GM12891 (cell line): Measurements from ENCODE around the gene DDX24.

Experiments used
- DNase-seq: peaks from one replicate; pipeline ENCODE4 v3.0.0; 2011; ENCODE audit warnings: low spot score; ENCODE audit not compliant: insufficient read length
- FAIRE-seq: peaks from 2 replicates; lab custom pipeline; 2011; peaks lifted over from hg19 to GRCh38; lab: Jason Lieb, UNC
- PAX5 ChIP-seq: IDR thresholded peaks from 2 replicates; pipeline ENCODE4 v1.6.1; 2011; ENCODE audit warnings: low read length, moderate library complexity, mild to moderate bottlenecking; ENCODE audit not compliant: insufficient read depth, severe bottlenecking
- POLR2A ChIP-seq: IDR thresholded peaks from 2 replicates; pipeline ENCODE4 v1.6.1; 2011; ENCODE audit warnings: low read depth, low read length, control low read depth
- POLR2AphosphoS5 ChIP-seq: IDR thresholded peaks from 2 replicates; pipeline ENCODE4 v1.6.1; 2011; ENCODE audit warnings: low read depth, low read length, control low read depth
- POU2F2 ChIP-seq: IDR thresholded peaks from 2 replicates; pipeline ENCODE4 v1.6.1; 2011; ENCODE audit warnings: low read depth, mild to moderate bottlenecking, control low read depth, low read length, moderate library complexity
- SPI1 ChIP-seq: IDR thresholded peaks from 2 replicates; pipeline ENCODE4 v1.6.1; 2011; ENCODE audit warnings: low read depth, low read length, control low read depth
- TAF1 ChIP-seq: IDR thresholded peaks from 2 replicates; pipeline ENCODE4 v1.6.1; 2011; ENCODE audit warnings: low read depth, low read length, control low read depth

The DDX24 gene

GRCh38 chr14:94001501-94002396 lies 79.3 kb downstream of the DDX24 start:
- FAIRE-seq = peak; percentile 97
- TF ChIP-seq TAF1 (no peak), SPI1 (no peak), POU2F2 (no peak), POLR2A (no peak), POLR2AphosphoS5 (no peak), PAX5 (no peak)

GRCh38 chr14:94001016-94001415 lies 80.0 kb downstream of the DDX24 start:
- no peak for TF ChIP-seq SPI1
- TF ChIP-seq POU2F2 = no peak
- TF ChIP-seq POLR2AphosphoS5 = no peak
- no peak for TF ChIP-seq POLR2A
- no peak for TF ChIP-seq PAX5
- TF ChIP-seq TAF1 = no peak
- DNase-seq (no peak), FAIRE-seq (no peak)

More at GRCh38 chr14:94001501-94002396, 79.3 kb downstream of the DDX24 start:
- peak; percentile 65 for DNase-seq

- DNase-seq = no peak
- TF ChIP-seq SPI1 (no peak), POU2F2 (no peak), POLR2A (no peak), POLR2AphosphoS5 (no peak), TAF1 (no peak), PAX5 (no peak)
- FAIRE-seq = no peak
Measured at GRCh38 chr14:94000267-94000666, 80.7 kb downstream of the DDX24 start.

- TF ChIP-seq PAX5 (no peak), TAF1 (no peak)
- FAIRE-seq = no peak
Measured at GRCh38 chr14:93999573-93999972, 81.4 kb downstream of the DDX24 start.

GRCh38 chr14:93998871-93999403 lies 82.1 kb downstream of the DDX24 start:
- DNase-seq (no peak), FAIRE-seq (no peak)
- TF ChIP-seq POLR2AphosphoS5 (no peak), SPI1 (no peak)

More at GRCh38 chr14:93999573-93999972, 81.4 kb downstream of the DDX24 start:
- DNase-seq = no peak
